OCI-LY1 (cell line): ENCODE measurements around the gene EMILIN1.

Source experiments
- CTCF ChIP-seq: fragments of 200-600 bp; sonication (generic), shearing (Covaris generic); IDR thresholded peaks from 2 replicates; pipeline ENCODE4 v1.5.1; 2017; ENCODE audit warnings: mild to moderate bottlenecking, antibody characterized with exemption, low read length, moderate library complexity, mixed read lengths
- EZH2 ChIP-seq: fragments of 200-600 bp; sonication (generic), shearing (Covaris generic); IDR thresholded peaks from 2 replicates; pipeline ENCODE4 v1.8.0; 2017; ENCODE audit warnings: borderline replicate concordance, mixed run types, mild to moderate bottlenecking, antibody characterized with exemption, low read length, moderate library complexity, mixed read lengths

- TF ChIP-seq EZH2 (no peak), CTCF (no peak)
These were observed 24.6 kb upstream of the EMILIN1 start for GRCh38 chr2:27053776-27054175.
